Heart left ventricle (tissue), 16 donors: ENCODE measurements around the gene SNX30. TPM values are rescaled to one million over a fixed set of nuclear protein-coding genes. Genes with fewer than 3 reads are reported as not detected.

Experiments
- ATAC-seq, 4 donors: fragments of 200-7000 bp; cut with Tn5 transposase; one replicate each; pipeline ENCODE4 v1.9.1; 2020 to 2022; ENCODE audit warnings: moderate library complexity in 4 of 4, mild to moderate bottlenecking in 3 of 4, moderate number of reproducible peaks in 1 of 4
- DNase-seq, 5 donors: peaks; one replicate each; pipeline ENCODE4 v3.0.0-alpha.2; 2020
- H3K27ac ChIP-seq, 12 donors: fragments of 200-600 bp; sonication (generic) in 4 of 12; one replicate each; pipeline versions ENCODE4 v1.5.0 to v1.8.0; 2016 to 2022; ENCODE audit warnings: mild to moderate bottlenecking in 2 of 12
- H3K27me3 ChIP-seq, 9 donors: fragments of 200-600 bp; sonication (generic) in 2 of 9; one replicate each; pipeline versions ENCODE4 v1.5.1 to v1.8.0; 2016 to 2022; ENCODE audit warnings: mild to moderate bottlenecking in 3 of 9
- H3K36me3 ChIP-seq, 9 donors: fragments of 200-600 bp; sonication (generic) in 2 of 9; one replicate each; pipeline versions ENCODE4 v1.5.0 to v1.8.0; 2018 to 2022; ENCODE audit warnings: mild to moderate bottlenecking in 2 of 9
- H3K4me1 ChIP-seq, 12 donors: fragments of 200-600 bp; sonication (generic) in 4 of 12; one replicate each; pipeline versions ENCODE4 v1.5.0 to v1.8.0; 2016 to 2022; ENCODE audit warnings: mild to moderate bottlenecking in 3 of 12
- H3K4me3 ChIP-seq, 12 donors: fragments of 200-600 bp; sonication (generic) in 4 of 12; one replicate each; pipeline versions ENCODE4 v1.5.0 to v1.8.0; 2017 to 2022; ENCODE audit warnings: mild to moderate bottlenecking in 9 of 12, moderate library complexity in 4 of 12
- H3K9me3 ChIP-seq, 12 donors: fragments of 200-600 bp; sonication (generic) in 4 of 12; one replicate each; pipeline versions ENCODE4 v1.5.0 to v1.8.0; 2016 to 2022; ENCODE audit warnings: mild to moderate bottlenecking in 1 of 12
- CTCF ChIP-seq, 12 donors: fragments of 200-600 bp; sonication (generic) in 4 of 12; IDR thresholded peaks; one replicate each; pipeline versions ENCODE4 v1.5.0 to v1.8.0; 2018 to 2022; ENCODE audit warnings: antibody characterized with exemption in 12 of 12, mild to moderate bottlenecking in 5 of 12
- POLR2A ChIP-seq, 2 donors: fragments of 450-650 bp; IDR thresholded peaks; one replicate each; pipeline ENCODE4 v1.6.1; 2017; ENCODE audit warnings: antibody characterized with exemption in 2 of 2, mild to moderate bottlenecking in 2 of 2, moderate library complexity in 2 of 2
- WGBS, 4 donors: extraction: QIAGEN DNeasy Blood & Tissue Kit in 2 of 4; methylation state at CpG; one replicate each; pipeline versions ENCODE4 v1.1.5 to v1.1.7; 2013 to 2018; 5-methylcytosine and 5-hydroxymethylcytosine counted together
- intact Hi-C, 10 donors: fragments of 100-400 bp; cut with DNase I; formaldehyde crosslinking; loops; one replicate each; pipeline versions ENCODE4 v1.11.1 to v1.14.2; 2022
- polyA plus RNA-seq, 2 donors: library from polyadenylated mRNA; stranded (reverse); fragments of 200-250 nt; gene quantifications; one replicate each; pipeline ENCODE4 v1.2.3, GENCODE V29; 2013
- total RNA-seq, 9 donors: library from RNA; depleted of rRNA in 2 of 9; stranded (reverse); fragments of >200 nt in 2 of 9; fragmentation: NEBNext Ultra II Directional in 3 of 9; extraction: Animal tissue kit (Norgen Biotek cat#: 25700) in 3 of 9; gene quantifications; one replicate each; pipeline versions ENCODE4 v1.1.0 to v1.2.4, GENCODE V29; 2016 to 2023
- donor health status: ischemic (EF 13 %, LVEDD 7.1; RV severe dilation, severe dysfunction).
- donor health status: healthy with polysubstance abuse.
- donor health status: DM: no; HTN: yes; CAD: no.
- donor health status: DM: no; HTN: no; CAD: no.
- donor health status: ischemic (EF 25% LVEDD 6.9; RV normal size, moderate dysfunction).
- donor health status: ischemic (EF 25% LVEDD 5.7; RV mildly dilated, moderate dysfunction).
- donor health status: healthy.
- donor health status: DM: yes; HTN: yes; CAD: no.
- donor health status: ischemic (EF 35%, LVEDD 5.7; RV mildly dilated, moderate dysfunction).
- donor health status: nonischemic (EF 11% LVEDD 7.7; RV severe dilation, severe dysfunction).
- donor health status: DM: yes; HTN: yes; CAD: no.
- donor health status: PGD.
- donor health status: ischemic (EF 29% LVEDD 5.4; RV normal size, mild dysfunction).
- donor health status: nonischemic (EF 23%, LVEDD 6.1; RV moderate dilation, normal function).

Gene SNX30
- total and polyA plus RNA-seq, 11 donors = 0.95 to 10.3 (median 3.8) TPM

GRCh38 chr9:112757282-112757883, 6.8 kb downstream of the SNX30 start:
- peaks cover 0 to 48% (median 24%) of the 10 kb centered on the region in 12 donors for H3K4me1 ChIP-seq
- ATAC-seq = peak in 3 of 4 donors; percentile 23 to 49 (median 39)
- H3K36me3 ChIP-seq = no peaks in the 10 kb centered on the region
- no peak for DNase-seq
- TF ChIP-seq CTCF (IDR thresholded peaks at IDR 0.05) = no peak
- intact Hi-C loops = loop anchor here in 1 of 10 donors (10.0 kb wide), 1 partner anchor 67 kb away; no protein-coding TSS in a partner anchor
- 51 to 67% (median 54%) methylated on average over 7 of the region's 7 CpGs for WGBS, 4 donors
- no peak overlapping the region for H3K4me3 ChIP-seq
- no peaks in the 10 kb centered on the region for H3K27me3 ChIP-seq
- peak overlapping the region in 5 of 12 donors; percentile 13 to 50 (median 40) for H3K27ac ChIP-seq
- H3K9me3 ChIP-seq = no peaks in the 10 kb centered on the region

- H3K36me3 ChIP-seq = no peaks in the 10 kb centered on the region
- H3K27me3 ChIP-seq = no peaks in the 10 kb centered on the region
- ATAC-seq (no peak), DNase-seq (no peak)
- peak overlapping the region in 2 of 12 donors; percentile 14 to 50 for H3K27ac ChIP-seq
- intact Hi-C loops = loop anchor here in 1 of 10 donors (10.0 kb wide), 1 partner anchor 67 kb away; no protein-coding TSS in a partner anchor
- no peaks in the 10 kb centered on the region for H3K9me3 ChIP-seq
- 85 to 94% (median 90%) methylated on average over 2 of the region's 2 CpGs for WGBS, 4 donors
- H3K4me1 ChIP-seq = peaks cover 0 to 42% (median 23%) of the 10 kb centered on the region in 12 donors
- TF ChIP-seq CTCF (IDR thresholded peaks at IDR 0.05) (no peak), POLR2A (IDR thresholded peaks at IDR 0.05) (no peak)
- H3K4me3 ChIP-seq = no peak overlapping the region
These were observed 7.4 kb downstream of the SNX30 start for GRCh38 chr9:112757940-112758339.

- intact Hi-C loops = no loop called here
- 86 to 91% (median 89%) methylated on average over 8 of the region's 8 CpGs for WGBS, 4 donors
- DNase-seq (no peak), ATAC-seq (no peak)
- Histone ChIP-seq H3K9me3 (peaks cover 0 to 2% (median 0%) of the 10 kb centered on the region in 12 donors), H3K4me3 (no peak overlapping the region), H3K27me3 (no peaks in the 10 kb centered on the region), H3K36me3 (no peaks in the 10 kb centered on the region), H3K4me1 (peaks cover 0 to 18% (median 10%) of the 10 kb centered on the region in 12 donors), H3K27ac (no peak overlapping the region)
- TF ChIP-seq POLR2A (IDR thresholded peaks at IDR 0.05) (no peak), CTCF (IDR thresholded peaks at IDR 0.05) (no peak)
These were observed 10.3 kb downstream of the SNX30 start for GRCh38 chr9:112760821-112761220.

GRCh38 chr9:112761912-112762655, 11.5 kb downstream of the SNX30 start:
- Histone ChIP-seq H3K9me3 (peaks cover 0 to 13% (median 4%) of the 10 kb centered on the region in 12 donors), H3K4me3 (no peak overlapping the region), H3K4me1 (peaks cover 0 to 10% (median under 1%) of the 10 kb centered on the region in 12 donors), H3K27me3 (no peaks in the 10 kb centered on the region), H3K36me3 (no peaks in the 10 kb centered on the region), H3K27ac (no peak overlapping the region)
- TF ChIP-seq CTCF (IDR thresholded peaks at IDR 0.05) (no peak), POLR2A (IDR thresholded peaks at IDR 0.05) (no peak)
- 91 to 94% (median 93%) methylated on average over 12 of the region's 12 CpGs for WGBS, 4 donors
- intact Hi-C loops = no loop called here
- no peak for ATAC-seq
- no peak for DNase-seq
